WTC11 (cell line): ENCODE measurements around the gene SERTAD2. TPM values are rescaled to one million over a fixed set of nuclear protein-coding genes. Genes with fewer than 3 reads are reported as not detected.

ENCODE experiments used
- ATAC-seq: fragments of 200-7000 bp; cut with Tn5 transposase; 2 replicates; pipeline ENCODE4 v1.10.0; 2021; ENCODE audit warnings: mild to moderate bottlenecking, moderate library complexity
- CTCF ChIA-PET: fragments of 300-600 bp; sonication (Branson Sonifier 250); formaldehyde crosslinking; loops from one replicate; lab custom pipeline; 2021; ENCODE audit warnings: antibody characterized with exemption; lab: Charles Lee
- POLR2A ChIA-PET: fragments of 350-600 bp; sonication (Branson Sonifier 250); formaldehyde crosslinking; loops from one replicate; lab custom pipeline; 2021; ENCODE audit warnings: antibody characterized with exemption; lab: Charles Lee
- DNase-seq: peaks from one replicate; pipeline ENCODE4 v3.0.0; 2021; ENCODE audit warnings: low spot score
- H3K27ac Mint-ChIP-seq: 2 replicates; pipeline ENCODE4 v1.8.0; 2021; ENCODE audit warnings: mixed read lengths
- H3K27me3 Mint-ChIP-seq: 2 replicates; pipeline ENCODE4 v1.8.0; 2021; ENCODE audit warnings: low read depth, mild to moderate bottlenecking, moderate library complexity, mixed read lengths
- H3K36me3 Mint-ChIP-seq: 2 replicates; pipeline ENCODE4 v1.8.0; 2021; ENCODE audit warnings: mixed read lengths
- H3K4me1 Mint-ChIP-seq: 2 replicates; pipeline ENCODE4 v1.8.0; 2022; ENCODE audit warnings: mixed read lengths
- H3K4me3 Mint-ChIP-seq: 2 replicates; pipeline ENCODE4 v1.8.0; 2021; ENCODE audit warnings: mild to moderate bottlenecking, moderate library complexity, mixed read lengths
- H3K9me3 Mint-ChIP-seq: 2 replicates; pipeline ENCODE4 v1.8.0; 2021; ENCODE audit warnings: mixed read lengths
- FOXP1 ChIP-seq: sonication (generic); formaldehyde crosslinking; IDR thresholded peaks from 2 replicates; pipeline ENCODE4 v1.8.0; 2022; ENCODE audit warnings: missing genetic modification reagents, mild to moderate bottlenecking, moderate library complexity, borderline replicate concordance
- NFYB ChIP-seq: sonication (generic); formaldehyde crosslinking; conservative IDR thresholded peaks from 2 replicates; pipeline ENCODE4 v1.8.0; 2022; ENCODE audit warnings: low read depth, missing genetic modification reagents
- NR1H2 ChIP-seq: sonication (generic); formaldehyde crosslinking; IDR thresholded peaks from 2 replicates; pipeline ENCODE4 v1.9.0; 2021; ENCODE audit warnings: mild to moderate bottlenecking, moderate library complexity, missing genetic modification reagents
- OVOL2 ChIP-seq: fragments of 250-450 bp; sonication (Bioruptor Pico); IDR thresholded peaks from 2 replicates; pipeline ENCODE4 v1.9.0; 2021; ENCODE audit warnings: mild to moderate bottlenecking, borderline replicate concordance
- SP1 ChIP-seq: sonication (generic); formaldehyde crosslinking; conservative IDR thresholded peaks from 2 replicates; pipeline ENCODE4 v1.8.1; 2022; ENCODE audit warnings: missing genetic modification reagents
- TEAD1 ChIP-seq: sonication (generic); formaldehyde crosslinking; IDR thresholded peaks from 2 replicates; pipeline ENCODE4 v1.8.0; 2022; ENCODE audit warnings: mild to moderate bottlenecking, missing genetic modification reagents
- ZNF138 ChIP-seq: sonication (generic); formaldehyde crosslinking; conservative IDR thresholded peaks from 2 replicates; pipeline ENCODE4 v1.8.1; 2022; ENCODE audit warnings: mild to moderate bottlenecking, moderate library complexity, missing genetic modification reagents
- ZNF263 ChIP-seq: sonication (generic); formaldehyde crosslinking; IDR thresholded peaks from 2 replicates; pipeline ENCODE4 v1.8.1; 2022; ENCODE audit warnings: low read depth, mild to moderate bottlenecking, moderate library complexity, missing genetic modification reagents
- total RNA-seq: library from RNA; stranded (reverse); gene quantifications from 3 replicates; pipeline ENCODE4 v1.2.3, GENCODE V29; 2021
- TF ChIP-seq, protein P1 (sequence below): sonication (generic); formaldehyde crosslinking; IDR thresholded peaks from 2 replicates; pipeline ENCODE4 v1.8.0; 2022; ENCODE audit warnings: mild to moderate bottlenecking, missing genetic modification reagents
- TF ChIP-seq, protein P2 (sequence below): fragments of 250-450 bp; sonication (Bioruptor Pico); IDR thresholded peaks from 2 replicates; pipeline ENCODE4 v1.9.0; 2021; ENCODE audit warnings: moderate library complexity, mild to moderate bottlenecking, inconsistent platforms, borderline replicate concordance
- TF ChIP-seq, protein P3 (sequence below): fragments of 250-450 bp; sonication (Bioruptor Pico); conservative IDR thresholded peaks from 2 replicates; pipeline ENCODE4 v1.9.0; 2021; ENCODE audit warnings: mild to moderate bottlenecking
- TF ChIP-seq, protein P4 (sequence below): sonication (generic); formaldehyde crosslinking; IDR thresholded peaks from 2 replicates; pipeline ENCODE4 v1.8.0; 2023; ENCODE audit warnings: missing genetic modification reagents, mild to moderate bottlenecking, borderline replicate concordance
- TF ChIP-seq, protein P5 (sequence below): sonication (generic); formaldehyde crosslinking; IDR thresholded peaks from 2 replicates; pipeline ENCODE4 v1.8.0; 2023; ENCODE audit warnings: missing genetic modification reagents

The SERTAD2 gene
- total RNA-seq, 1 experiment from 2014 or later, result 7.9 TPM

DNA sequence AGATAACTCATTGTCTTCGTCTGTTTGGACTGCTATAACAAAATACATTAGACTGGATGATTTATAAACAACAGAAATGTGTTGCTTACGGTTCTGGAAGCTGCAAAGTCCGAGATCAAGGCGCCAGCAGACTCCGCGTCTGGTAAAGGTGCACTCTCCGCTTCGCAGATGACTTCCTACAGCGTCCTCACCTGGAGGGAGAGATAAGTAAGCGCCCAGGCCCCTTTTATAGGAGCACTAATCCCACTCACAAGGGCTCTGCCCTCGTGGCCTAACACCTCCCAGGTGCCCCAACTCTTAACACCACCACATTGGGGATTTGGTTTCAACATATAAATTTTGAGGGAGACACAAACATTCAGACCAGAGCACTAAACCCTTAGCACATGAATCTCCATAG, 51.3 kb downstream of the SERTAD2 start:
- Mint-ChIP-seq H3K36me3 (peaks cover 7% of the 10 kb centered on the region), H3K4me3 (no peak overlapping the region), H3K9me3 (peaks cover 15% of the 10 kb centered on the region), H3K27ac (no peak overlapping the region), H3K4me1 (peaks cover 3% of the 10 kb centered on the region), H3K27me3 (peaks cover under 1% of the 10 kb centered on the region; the same call in 1 of the 2 replicates)
- CTCF ChIA-PET, result no interaction called here
- DNase-seq, result no peak
- POLR2A ChIA-PET, result no interaction called here
- TF ChIP-seq, protein P1, sequence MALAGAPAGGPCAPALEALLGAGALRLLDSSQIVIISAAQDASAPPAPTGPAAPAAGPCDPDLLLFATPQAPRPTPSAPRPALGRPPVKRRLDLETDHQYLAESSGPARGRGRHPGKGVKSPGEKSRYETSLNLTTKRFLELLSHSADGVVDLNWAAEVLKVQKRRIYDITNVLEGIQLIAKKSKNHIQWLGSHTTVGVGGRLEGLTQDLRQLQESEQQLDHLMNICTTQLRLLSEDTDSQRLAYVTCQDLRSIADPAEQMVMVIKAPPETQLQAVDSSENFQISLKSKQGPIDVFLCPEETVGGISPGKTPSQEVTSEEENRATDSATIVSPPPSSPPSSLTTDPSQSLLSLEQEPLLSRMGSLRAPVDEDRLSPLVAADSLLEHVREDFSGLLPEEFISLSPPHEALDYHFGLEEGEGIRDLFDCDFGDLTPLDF (CRISPR knock-in tag), result no peak
- TF ChIP-seq, protein P2, sequence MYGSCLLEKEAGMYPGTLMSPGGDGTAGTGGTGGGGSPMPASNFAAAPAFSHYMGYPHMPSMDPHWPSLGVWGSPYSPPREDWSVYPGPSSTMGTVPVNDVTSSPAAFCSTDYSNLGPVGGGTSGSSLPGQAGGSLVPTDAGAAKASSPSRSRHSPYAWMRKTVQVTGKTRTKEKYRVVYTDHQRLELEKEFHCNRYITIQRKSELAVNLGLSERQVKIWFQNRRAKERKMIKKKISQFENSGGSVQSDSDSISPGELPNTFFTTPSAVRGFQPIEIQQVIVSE (CRISPR knock-in tag), result no peak
- TF ChIP-seq SP1 (CRISPR knock-in tag), result no peak
- TF ChIP-seq OVOL2 (CRISPR knock-in tag), result no peak
- TF ChIP-seq FOXP1 (CRISPR knock-in tag), result no peak
- ATAC-seq, result no peak

DNA sequence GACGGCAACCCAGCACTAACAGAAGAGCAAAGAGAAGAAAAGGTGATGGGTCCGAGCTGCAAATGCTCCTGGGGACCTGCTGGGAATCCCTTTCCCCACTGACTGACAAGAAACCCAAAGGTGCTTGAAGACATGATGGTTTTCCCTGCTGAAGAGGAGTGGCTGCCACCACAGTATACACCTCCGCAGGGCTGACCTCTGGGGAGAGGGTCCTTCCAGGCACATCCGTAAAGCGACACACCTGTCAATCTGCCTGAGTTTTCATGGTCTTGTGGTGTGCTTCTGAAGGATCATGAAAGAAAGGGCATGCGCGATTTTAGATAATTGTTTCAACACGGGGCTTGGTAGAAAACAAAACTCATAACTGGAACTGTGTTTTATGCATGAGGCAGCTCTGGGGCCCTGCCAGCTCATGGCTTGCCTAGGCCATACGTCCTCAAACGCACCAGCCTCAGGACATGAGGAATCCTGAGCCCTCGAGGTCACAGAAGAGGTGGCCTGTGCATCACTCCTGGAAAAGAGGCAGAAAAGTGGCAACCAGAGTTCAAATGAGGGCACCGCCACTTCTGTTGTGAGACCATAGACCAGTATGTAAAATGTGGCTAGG, 51.8 kb downstream of the SERTAD2 start:
- Mint-ChIP-seq H3K9me3 (peaks cover 15% of the 10 kb centered on the region), H3K27me3 (no peaks in the 10 kb centered on the region; the same call in 1 of the 2 replicates), H3K36me3 (peaks cover 7% of the 10 kb centered on the region), H3K4me1 (peaks cover 2% of the 10 kb centered on the region), H3K4me3 (no peak overlapping the region), H3K27ac (no peak overlapping the region)
- TF ChIP-seq TEAD1 (no peak), NR1H2 (CRISPR knock-in tag) (no peak), ZNF263 (no peak), NFYB (CRISPR knock-in tag) (no peak), ZNF138 (CRISPR knock-in tag) (no peak)
- TF ChIP-seq, protein P3, sequence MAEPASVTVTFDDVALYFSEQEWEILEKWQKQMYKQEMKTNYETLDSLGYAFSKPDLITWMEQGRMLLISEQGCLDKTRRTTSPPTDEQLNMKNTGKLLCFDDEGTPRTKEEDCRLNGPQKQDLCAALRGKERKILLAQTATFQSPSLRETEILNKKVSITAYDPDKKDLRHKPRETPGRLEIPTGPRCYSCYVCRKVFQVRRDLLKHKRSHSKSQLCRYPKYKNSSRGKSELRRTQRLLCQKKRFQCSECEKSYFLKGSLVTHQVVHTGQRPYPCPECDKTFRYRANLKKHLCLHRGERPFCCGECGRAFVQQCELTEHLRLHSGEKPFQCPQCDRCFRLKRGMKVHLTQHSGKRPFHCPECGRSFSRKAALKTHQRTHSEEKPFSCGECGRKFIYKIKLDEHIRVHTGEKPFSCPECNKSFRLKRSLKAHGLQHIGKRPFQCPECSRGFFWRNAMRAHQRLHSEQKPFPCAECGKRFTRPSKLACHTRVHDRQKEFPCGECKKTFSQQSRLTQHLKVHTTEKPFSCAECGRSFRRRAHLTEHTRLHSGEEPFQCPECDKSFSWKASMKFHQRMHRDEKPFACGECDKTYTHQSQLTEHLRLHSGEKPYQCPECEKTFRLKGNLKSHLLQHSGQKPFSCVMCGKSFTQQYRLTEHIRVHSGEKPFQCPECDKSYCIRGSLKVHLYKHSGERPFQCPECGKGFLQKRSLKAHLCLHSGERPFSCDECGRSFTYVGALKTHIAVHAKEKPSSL (CRISPR knock-in tag), result no peak
- TF ChIP-seq, protein P4, sequence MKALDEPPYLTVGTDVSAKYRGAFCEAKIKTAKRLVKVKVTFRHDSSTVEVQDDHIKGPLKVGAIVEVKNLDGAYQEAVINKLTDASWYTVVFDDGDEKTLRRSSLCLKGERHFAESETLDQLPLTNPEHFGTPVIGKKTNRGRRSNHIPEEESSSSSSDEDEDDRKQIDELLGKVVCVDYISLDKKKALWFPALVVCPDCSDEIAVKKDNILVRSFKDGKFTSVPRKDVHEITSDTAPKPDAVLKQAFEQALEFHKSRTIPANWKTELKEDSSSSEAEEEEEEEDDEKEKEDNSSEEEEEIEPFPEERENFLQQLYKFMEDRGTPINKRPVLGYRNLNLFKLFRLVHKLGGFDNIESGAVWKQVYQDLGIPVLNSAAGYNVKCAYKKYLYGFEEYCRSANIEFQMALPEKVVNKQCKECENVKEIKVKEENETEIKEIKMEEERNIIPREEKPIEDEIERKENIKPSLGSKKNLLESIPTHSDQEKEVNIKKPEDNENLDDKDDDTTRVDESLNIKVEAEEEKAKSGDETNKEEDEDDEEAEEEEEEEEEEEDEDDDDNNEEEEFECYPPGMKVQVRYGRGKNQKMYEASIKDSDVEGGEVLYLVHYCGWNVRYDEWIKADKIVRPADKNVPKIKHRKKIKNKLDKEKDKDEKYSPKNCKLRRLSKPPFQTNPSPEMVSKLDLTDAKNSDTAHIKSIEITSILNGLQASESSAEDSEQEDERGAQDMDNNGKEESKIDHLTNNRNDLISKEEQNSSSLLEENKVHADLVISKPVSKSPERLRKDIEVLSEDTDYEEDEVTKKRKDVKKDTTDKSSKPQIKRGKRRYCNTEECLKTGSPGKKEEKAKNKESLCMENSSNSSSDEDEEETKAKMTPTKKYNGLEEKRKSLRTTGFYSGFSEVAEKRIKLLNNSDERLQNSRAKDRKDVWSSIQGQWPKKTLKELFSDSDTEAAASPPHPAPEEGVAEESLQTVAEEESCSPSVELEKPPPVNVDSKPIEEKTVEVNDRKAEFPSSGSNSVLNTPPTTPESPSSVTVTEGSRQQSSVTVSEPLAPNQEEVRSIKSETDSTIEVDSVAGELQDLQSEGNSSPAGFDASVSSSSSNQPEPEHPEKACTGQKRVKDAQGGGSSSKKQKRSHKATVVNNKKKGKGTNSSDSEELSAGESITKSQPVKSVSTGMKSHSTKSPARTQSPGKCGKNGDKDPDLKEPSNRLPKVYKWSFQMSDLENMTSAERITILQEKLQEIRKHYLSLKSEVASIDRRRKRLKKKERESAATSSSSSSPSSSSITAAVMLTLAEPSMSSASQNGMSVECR, result no peak
- TF ChIP-seq, protein P5, sequence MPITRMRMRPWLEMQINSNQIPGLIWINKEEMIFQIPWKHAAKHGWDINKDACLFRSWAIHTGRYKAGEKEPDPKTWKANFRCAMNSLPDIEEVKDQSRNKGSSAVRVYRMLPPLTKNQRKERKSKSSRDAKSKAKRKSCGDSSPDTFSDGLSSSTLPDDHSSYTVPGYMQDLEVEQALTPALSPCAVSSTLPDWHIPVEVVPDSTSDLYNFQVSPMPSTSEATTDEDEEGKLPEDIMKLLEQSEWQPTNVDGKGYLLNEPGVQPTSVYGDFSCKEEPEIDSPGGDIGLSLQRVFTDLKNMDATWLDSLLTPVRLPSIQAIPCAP (CRISPR knock-in tag), result no peak
- ChIA-PET CTCF (interaction anchor here (0.9 kb wide), 1 partner anchor 44 kb away, joined by 3 read pairs; no protein-coding TSS in a partner anchor), POLR2A (no interaction called here)
- DNase-seq (no peak), ATAC-seq (no peak)
